ENCODE results near the gene NAPB. TPM values are rescaled to one million over a fixed set of nuclear protein-coding genes. Genes with fewer than 3 reads are reported as not detected.

NAPB gene
- total RNA-seq, 1 donor from 2014 or later = 14.0 TPM

GRCh38 chr20:23340524-23340923 lies 80.8 kb downstream of the NAPB start:
- Mint-ChIP-seq H3K27me3 (ENCODE audit: insufficient read depth) (peaks cover 12% of the 10 kb centered on the region), H3K27ac (no peak overlapping the region), H3K4me1 (ENCODE audit: low read depth) (peaks cover 11% of the 10 kb centered on the region), H3K4me3 (no peak overlapping the region), H3K9me3 (no peaks in the 10 kb centered on the region), H3K36me3 (ENCODE audit: low read depth) (no peaks in the 10 kb centered on the region)
- no peak for DNase-seq (ENCODE audit: low spot score)
- intact Hi-C loops (cut with micrococcal nuclease) = loop anchor here (5.0 kb wide), 1 partner anchor 1003 kb away; no protein-coding TSS in a partner anchor

DNA sequence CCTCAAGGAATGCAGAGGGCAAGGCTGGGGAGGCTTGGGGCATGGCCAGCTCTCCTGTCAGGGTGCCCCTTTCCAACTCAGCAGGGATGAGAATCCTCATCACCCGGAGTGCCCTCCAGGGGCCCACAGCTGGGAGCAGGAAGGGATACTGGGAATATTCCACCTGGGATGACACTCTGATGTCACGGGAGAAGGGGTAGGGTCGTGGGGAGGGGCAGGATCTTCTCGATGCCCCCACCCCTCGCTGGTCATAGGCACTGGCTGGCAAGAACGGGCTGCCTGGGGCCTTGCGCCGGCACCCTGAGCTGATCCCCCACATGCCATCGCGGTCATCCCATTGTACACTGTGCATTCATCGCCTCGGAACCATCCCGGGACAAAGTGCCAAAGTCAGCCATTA lies 81.3 kb downstream of the NAPB start:
- intact Hi-C loops (cut with micrococcal nuclease) = loop anchor here (5.0 kb wide), 1 partner anchor 1003 kb away; no protein-coding TSS in a partner anchor
- Mint-ChIP-seq H3K4me3 (no peak overlapping the region), H3K4me1 (ENCODE audit: low read depth) (peaks cover 11% of the 10 kb centered on the region), H3K36me3 (ENCODE audit: low read depth) (no peaks in the 10 kb centered on the region), H3K9me3 (no peaks in the 10 kb centered on the region), H3K27me3 (ENCODE audit: insufficient read depth) (peaks cover 12% of the 10 kb centered on the region), H3K27ac (no peak overlapping the region)
- no peak for DNase-seq (ENCODE audit: low spot score)

GRCh38 chr20:23337312-23337711 lies 84.0 kb downstream of the NAPB start:
- Mint-ChIP-seq H3K36me3 (ENCODE audit: low read depth) (peaks cover 1% of the 10 kb centered on the region), H3K27ac (no peak overlapping the region), H3K27me3 (ENCODE audit: insufficient read depth) (peaks cover 2% of the 10 kb centered on the region), H3K9me3 (no peaks in the 10 kb centered on the region), H3K4me1 (ENCODE audit: low read depth) (peaks cover 19% of the 10 kb centered on the region), H3K4me3 (no peak overlapping the region)
- intact Hi-C loops (cut with micrococcal nuclease) = no loop called here
- DNase-seq (ENCODE audit: low spot score) = no peak

GRCh38 chr20:23336476-23336875 lies 84.8 kb downstream of the NAPB start:
- no peak for DNase-seq (ENCODE audit: low spot score)
- Mint-ChIP-seq H3K36me3 (ENCODE audit: low read depth) (peaks cover 1% of the 10 kb centered on the region), H3K4me3 (no peak overlapping the region), H3K4me1 (ENCODE audit: low read depth) (peaks cover 19% of the 10 kb centered on the region), H3K9me3 (no peaks in the 10 kb centered on the region), H3K27me3 (ENCODE audit: insufficient read depth) (peaks cover 2% of the 10 kb centered on the region), H3K27ac (no peak overlapping the region)
- intact Hi-C loops (cut with micrococcal nuclease) = no loop called here

DNA sequence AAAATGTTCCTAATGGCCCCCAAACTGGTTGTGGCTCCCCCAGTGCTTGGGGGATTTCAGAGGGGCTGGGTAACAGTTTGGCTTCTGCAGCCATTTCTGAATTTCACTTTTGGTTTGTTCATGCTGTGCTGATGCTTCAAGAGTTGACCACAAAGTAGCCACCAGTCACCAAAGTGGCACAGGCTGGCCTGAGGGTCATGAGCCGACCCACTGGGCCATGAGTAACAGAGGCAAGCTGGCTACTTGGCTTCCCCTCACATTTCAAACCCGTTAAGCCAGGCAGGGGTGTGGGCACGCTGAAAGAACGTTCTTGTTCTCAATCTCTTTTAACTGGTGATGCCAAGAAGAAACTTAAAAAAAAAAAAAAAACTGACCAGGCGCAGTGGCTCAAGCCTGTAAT lies 85.8 kb downstream of the NAPB start:
- no peak for DNase-seq (ENCODE audit: low spot score)
- Mint-ChIP-seq H3K4me1 (ENCODE audit: low read depth) (peaks cover 19% of the 10 kb centered on the region), H3K4me3 (no peak overlapping the region), H3K9me3 (no peaks in the 10 kb centered on the region), H3K27me3 (ENCODE audit: insufficient read depth) (peaks cover 2% of the 10 kb centered on the region), H3K27ac (no peak overlapping the region), H3K36me3 (ENCODE audit: low read depth) (peaks cover 1% of the 10 kb centered on the region)
- intact Hi-C loops (cut with micrococcal nuclease) = no loop called here

DNA sequence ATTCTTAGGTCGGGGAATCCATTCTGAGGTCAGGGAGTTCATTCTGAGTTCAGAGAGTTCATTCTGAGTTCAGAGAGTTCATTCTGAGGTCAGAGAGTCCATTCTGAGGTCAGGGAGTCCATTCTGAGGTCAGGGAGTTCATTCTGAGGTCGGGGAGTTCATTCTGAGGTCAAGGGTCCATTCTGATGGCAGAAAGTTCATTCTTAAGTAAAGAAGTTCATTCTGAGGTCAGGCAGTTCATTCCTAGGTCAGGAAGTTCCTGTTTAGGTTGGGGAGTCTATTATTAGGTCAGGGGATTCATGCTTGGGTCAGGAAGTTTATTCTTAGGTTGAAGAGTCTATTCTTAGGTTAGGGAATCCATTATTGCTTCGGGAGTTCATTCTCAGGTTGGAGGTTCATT lies 87.2 kb downstream of the NAPB start:
- no peak for DNase-seq (ENCODE audit: low spot score)
- peaks cover 2% of the 10 kb centered on the region for H3K27me3 Mint-ChIP-seq (ENCODE audit: insufficient read depth)
- no peak overlapping the region for H3K4me3 Mint-ChIP-seq
- intact Hi-C loops (cut with micrococcal nuclease) = no loop called here
- peaks cover 19% of the 10 kb centered on the region for H3K4me1 Mint-ChIP-seq (ENCODE audit: low read depth)
- no peak overlapping the region for H3K27ac Mint-ChIP-seq
- no peaks in the 10 kb centered on the region for H3K9me3 Mint-ChIP-seq
- peaks cover 1% of the 10 kb centered on the region for H3K36me3 Mint-ChIP-seq (ENCODE audit: low read depth)

- intact Hi-C loops (cut with micrococcal nuclease) = no loop called here
- no peak for DNase-seq (ENCODE audit: low spot score)
- H3K4me3 Mint-ChIP-seq = no peak overlapping the region
- peaks cover 19% of the 10 kb centered on the region for H3K4me1 Mint-ChIP-seq (ENCODE audit: low read depth)
- no peaks in the 10 kb centered on the region for H3K9me3 Mint-ChIP-seq
- peaks cover 1% of the 10 kb centered on the region for H3K36me3 Mint-ChIP-seq (ENCODE audit: low read depth)
- no peaks in the 10 kb centered on the region for H3K27me3 Mint-ChIP-seq (ENCODE audit: insufficient read depth)
- no peak overlapping the region for H3K27ac Mint-ChIP-seq
Measured at GRCh38 chr20:23332467-23332866, 88.8 kb downstream of the NAPB start.

- H3K4me3 Mint-ChIP-seq = no peak overlapping the region
- intact Hi-C loops (cut with micrococcal nuclease) = no loop called here
- DNase-seq (ENCODE audit: low spot score) = no peak
Measured at GRCh38 chr20:23331450-23332350, 89.6 kb downstream of the NAPB start.

GRCh38 chr20:23327617-23328333 lies 93.5 kb downstream of the NAPB start:
- H3K4me3 Mint-ChIP-seq = no peak overlapping the region
- H3K27ac Mint-ChIP-seq = no peak overlapping the region
- intact Hi-C loops (cut with micrococcal nuclease) = no loop called here
- DNase-seq (ENCODE audit: low spot score) = no peak
- no peaks in the 10 kb centered on the region for H3K9me3 Mint-ChIP-seq
- H3K4me1 Mint-ChIP-seq (ENCODE audit: low read depth) = no peaks in the 10 kb centered on the region
- no peaks in the 10 kb centered on the region for H3K27me3 Mint-ChIP-seq (ENCODE audit: insufficient read depth)
- H3K36me3 Mint-ChIP-seq (ENCODE audit: low read depth) = no peaks in the 10 kb centered on the region

More at GRCh38 chr20:23331450-23332350, 89.6 kb downstream of the NAPB start:
- H3K36me3 Mint-ChIP-seq (ENCODE audit: low read depth) = peaks cover 1% of the 10 kb centered on the region
- no peaks in the 10 kb centered on the region for H3K9me3 Mint-ChIP-seq
- peaks cover 13% of the 10 kb centered on the region for H3K4me1 Mint-ChIP-seq (ENCODE audit: low read depth)
- no peaks in the 10 kb centered on the region for H3K27me3 Mint-ChIP-seq (ENCODE audit: insufficient read depth)
- no peak overlapping the region for H3K27ac Mint-ChIP-seq

DNA sequence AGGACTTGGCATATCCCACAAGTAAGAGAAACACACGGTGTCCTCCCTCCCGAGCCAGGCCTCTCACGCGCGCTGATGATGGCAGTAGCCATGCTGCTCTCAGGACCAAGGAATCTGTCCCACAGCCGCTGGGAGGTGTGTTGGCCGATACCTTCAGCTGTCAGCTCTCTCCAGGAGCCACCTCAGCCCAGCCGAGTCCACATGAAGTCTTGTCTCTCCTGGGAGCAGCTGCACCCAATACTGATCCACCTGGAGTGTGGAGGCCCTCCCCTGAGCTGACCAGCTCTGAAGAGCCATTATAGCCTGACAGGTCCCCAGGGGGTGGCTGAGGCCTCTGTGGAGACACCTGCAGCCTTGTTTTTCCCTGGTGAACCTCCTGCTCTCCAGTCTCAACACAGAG lies 94.5 kb downstream of the NAPB start:
- Mint-ChIP-seq H3K4me3 (no peak overlapping the region), H3K27ac (no peak overlapping the region), H3K36me3 (ENCODE audit: low read depth) (no peaks in the 10 kb centered on the region), H3K9me3 (no peaks in the 10 kb centered on the region), H3K27me3 (ENCODE audit: insufficient read depth) (no peaks in the 10 kb centered on the region), H3K4me1 (ENCODE audit: low read depth) (no peaks in the 10 kb centered on the region)
- intact Hi-C loops (cut with micrococcal nuclease) = no loop called here
- no peak for DNase-seq (ENCODE audit: low spot score)

DNA sequence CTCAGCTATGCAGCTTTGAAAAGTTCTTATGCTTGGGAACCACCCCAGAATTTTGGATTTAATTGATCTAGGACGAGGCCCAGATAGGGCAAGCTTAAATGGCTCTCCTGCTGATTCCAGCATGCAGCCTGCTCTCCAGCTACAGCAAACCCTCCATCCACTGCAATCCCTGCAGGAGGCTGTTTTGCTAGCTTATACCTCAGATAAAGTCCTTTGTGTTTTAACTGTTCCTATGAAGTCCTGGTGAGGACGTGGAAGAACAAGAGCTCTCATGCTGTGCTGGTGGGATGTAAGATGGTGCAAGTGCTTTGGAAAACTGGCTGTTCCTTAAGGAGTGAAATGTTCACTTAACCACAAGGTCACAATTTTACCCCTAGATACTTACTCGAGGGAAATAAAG lies 96.2 kb downstream of the NAPB start:
- no peaks in the 10 kb centered on the region for H3K9me3 Mint-ChIP-seq
- H3K4me1 Mint-ChIP-seq (ENCODE audit: low read depth) = no peaks in the 10 kb centered on the region
- H3K36me3 Mint-ChIP-seq (ENCODE audit: low read depth) = no peaks in the 10 kb centered on the region
- no peaks in the 10 kb centered on the region for H3K27me3 Mint-ChIP-seq (ENCODE audit: insufficient read depth)
- intact Hi-C loops (cut with micrococcal nuclease) = no loop called here
- no peak overlapping the region for H3K27ac Mint-ChIP-seq
- H3K4me3 Mint-ChIP-seq = no peak overlapping the region
- DNase-seq (ENCODE audit: low spot score) = no peak

Data from activated T-helper 1 cell treated with anti-CD3 and anti-CD28 coated beads, Interleukin-12 subunit alpha, Interleukin-12 subunit beta, Interleukin-2, Interleukin-4 antibody, amounts not matched to agents 30 ng/mL and 10 ng/mL and 1 ng/mL, durations not matched to agents 14 hours and 24 hours and 36 hours (primary cell).